DMS53 treated with DMSO at 0.1 percent for 48 hours (cell line): ENCODE data around the gene NDOR1.

Source experiments
- DNase-seq: peaks from one replicate; lab custom pipeline; 2025; ENCODE audit not compliant: unreplicated experiment; lab: John Stamatoyannopoulos, UW

Gene NDOR1

DNA sequence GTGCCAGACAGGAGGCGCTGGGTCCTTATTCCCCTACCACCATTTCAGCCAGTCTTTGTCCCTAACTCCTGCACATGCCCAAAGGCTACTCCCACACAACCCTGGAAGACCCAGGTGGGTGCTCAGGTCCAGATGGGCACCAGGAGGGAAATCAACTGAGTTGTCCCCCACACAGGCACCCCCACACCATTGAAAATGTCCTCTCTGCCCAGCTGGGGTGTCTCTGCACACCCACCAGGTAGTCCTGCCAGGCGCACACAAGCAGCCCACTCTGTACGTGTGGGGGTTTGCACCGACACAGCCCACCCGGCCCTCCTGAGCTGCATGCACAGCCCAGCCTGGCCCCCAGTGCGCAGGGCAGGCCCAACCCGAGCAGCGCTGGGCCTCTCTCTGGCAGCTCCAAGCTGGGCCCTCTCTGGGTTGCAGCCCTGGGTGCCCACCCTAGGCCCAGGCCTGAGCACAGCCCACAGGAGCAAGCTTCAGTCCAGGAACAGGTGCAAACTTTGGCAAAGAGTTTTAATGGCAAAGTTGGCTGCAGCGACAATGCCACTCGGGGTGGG is 14.3 kb downstream of the NDOR1 start:
- no peak for DNase-seq

DNA sequence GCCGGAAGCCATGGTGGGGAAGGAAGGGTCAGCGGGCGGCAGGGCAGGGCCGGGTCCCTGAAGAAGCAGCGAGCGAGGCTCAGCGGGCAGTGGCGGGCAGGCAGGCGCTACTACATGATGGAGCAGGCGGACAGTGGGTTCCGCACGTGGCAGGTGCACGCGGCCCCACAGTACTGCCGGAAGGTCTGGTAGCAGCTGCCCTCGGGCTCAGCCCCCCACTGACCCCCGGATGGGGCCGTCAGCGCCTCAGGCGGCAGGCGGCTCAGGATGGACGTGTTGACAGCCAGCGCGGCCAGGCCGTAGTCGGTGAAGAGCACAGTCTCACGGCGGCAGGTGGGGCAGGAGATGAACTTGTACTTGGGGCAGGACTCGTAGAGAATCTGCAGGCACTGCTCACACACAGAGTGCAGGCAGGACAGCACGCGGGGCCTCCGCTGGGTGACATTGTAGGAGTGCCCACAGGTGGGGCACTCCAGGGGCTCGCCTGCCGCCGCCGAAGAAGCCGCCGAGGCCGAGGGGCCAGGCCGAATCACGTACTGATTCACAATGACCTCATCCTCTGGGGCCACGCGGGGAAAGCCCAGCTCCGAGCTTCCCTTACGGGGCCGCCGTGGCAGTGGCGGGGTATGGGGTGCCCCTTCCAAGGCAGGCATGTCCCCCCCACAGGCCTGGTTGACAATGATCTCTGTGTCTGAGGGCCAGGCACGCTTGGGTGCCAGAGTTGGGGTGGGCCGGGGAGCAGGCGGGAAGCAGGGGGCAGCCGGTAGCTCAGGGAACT is 15.0 kb downstream of the NDOR1 start:
- no peak for DNase-seq

DNA sequence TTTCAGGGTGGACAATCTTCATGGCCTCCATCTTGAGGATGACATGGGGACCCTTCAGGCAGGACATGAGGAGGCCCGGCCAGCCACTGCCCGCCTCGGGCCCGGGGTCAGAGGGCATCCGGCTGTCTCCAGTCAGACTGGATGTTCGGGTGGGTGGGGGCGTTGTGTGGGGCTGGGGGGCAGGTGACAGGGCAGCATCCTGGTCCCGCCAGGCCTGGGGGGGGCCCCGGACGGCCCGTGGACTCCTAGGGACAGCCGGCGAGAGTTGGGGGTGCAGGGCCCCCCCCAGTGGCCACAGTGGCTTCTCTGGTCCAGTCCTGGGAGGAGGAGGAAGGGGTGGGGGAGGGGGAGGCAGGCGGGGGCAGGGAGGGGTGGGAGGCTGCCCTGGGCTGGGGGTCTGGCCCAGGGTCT is 15.6 kb downstream of the NDOR1 start:
- DNase-seq: no peak

DNA sequence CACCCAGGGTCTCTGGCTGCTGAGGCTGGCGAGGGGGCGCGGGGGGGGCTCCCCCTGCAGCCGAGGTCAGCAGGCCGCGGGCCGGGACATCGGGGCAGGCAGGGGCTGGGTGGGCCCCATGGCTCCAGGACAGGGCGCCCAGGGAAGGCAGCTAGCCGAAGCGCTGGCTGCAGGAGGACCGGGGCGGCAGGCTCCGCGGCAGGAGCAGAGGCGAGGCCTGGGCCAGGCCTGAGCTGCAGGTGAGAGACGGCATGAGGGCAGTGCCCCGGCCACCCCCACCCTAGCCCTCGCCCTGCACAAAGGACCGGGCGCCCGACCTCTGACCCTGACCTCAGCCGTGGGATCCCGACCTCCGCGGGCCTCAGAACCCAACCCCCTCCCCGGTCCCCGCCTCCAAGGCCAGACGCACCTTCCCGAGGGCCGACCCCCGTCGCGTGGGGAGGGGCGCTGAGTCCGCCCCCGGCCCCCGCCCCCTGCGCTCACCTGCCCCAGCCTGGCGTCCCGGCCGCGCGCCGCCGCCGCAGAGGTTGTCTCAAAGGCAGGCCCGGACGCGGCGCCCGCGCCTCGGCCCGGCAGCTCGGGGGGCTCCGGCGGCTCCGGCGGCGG is 16.1 kb downstream of the NDOR1 start:
- no peak for DNase-seq

DNA sequence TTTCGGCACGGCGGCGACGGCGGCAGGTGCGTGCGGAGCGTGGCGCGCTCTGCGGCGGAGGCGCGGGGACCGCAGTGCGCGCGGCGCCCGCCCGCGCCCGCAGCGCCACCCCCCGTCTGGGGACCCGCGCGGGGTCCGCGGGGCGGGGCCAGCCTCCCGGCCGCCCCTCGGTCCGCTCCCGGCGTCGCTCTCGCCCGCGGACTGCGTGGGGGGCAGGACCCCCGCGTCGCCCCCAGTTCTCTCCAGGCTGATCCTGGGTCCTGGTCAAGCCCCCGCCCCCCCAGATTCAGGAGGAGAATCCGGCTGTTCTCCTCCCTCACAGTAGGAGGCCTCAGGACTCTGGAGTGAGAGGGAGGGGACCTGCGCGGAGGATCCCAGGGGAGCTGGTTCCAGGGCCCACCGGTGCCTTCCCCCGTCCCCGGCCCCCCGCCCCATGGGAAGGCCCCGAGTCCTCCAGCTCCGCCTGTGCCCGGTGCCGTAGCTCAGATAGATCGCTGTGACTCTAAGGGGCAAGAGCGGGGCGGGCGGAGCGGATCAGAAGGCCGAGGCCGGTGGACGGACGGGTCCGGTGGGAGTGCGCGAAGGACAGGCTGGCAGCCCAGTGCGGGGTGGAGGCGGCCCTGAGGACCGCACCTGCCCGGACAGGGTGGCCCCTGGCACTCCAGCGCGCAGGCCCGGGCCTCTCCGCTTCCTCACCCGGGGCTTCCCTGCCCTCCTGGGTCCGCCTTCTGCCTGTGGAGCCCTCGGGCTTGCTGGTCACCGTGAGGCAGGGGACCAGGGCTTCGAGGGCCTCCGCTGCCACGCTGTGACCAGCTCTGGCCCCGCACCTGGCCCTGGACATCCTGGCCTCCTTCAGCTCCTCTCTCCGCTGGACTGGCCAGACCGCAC is 16.9 kb downstream of the NDOR1 start, which contains the start of gene RNF208:
TSS of gene RNF208 (minus strand) at position 51 of the 888 bp plus-strand sequence. CDS start 1,028 bp downstream, outside the sequence.
- DNase-seq: peak; percentile 25

DNA sequence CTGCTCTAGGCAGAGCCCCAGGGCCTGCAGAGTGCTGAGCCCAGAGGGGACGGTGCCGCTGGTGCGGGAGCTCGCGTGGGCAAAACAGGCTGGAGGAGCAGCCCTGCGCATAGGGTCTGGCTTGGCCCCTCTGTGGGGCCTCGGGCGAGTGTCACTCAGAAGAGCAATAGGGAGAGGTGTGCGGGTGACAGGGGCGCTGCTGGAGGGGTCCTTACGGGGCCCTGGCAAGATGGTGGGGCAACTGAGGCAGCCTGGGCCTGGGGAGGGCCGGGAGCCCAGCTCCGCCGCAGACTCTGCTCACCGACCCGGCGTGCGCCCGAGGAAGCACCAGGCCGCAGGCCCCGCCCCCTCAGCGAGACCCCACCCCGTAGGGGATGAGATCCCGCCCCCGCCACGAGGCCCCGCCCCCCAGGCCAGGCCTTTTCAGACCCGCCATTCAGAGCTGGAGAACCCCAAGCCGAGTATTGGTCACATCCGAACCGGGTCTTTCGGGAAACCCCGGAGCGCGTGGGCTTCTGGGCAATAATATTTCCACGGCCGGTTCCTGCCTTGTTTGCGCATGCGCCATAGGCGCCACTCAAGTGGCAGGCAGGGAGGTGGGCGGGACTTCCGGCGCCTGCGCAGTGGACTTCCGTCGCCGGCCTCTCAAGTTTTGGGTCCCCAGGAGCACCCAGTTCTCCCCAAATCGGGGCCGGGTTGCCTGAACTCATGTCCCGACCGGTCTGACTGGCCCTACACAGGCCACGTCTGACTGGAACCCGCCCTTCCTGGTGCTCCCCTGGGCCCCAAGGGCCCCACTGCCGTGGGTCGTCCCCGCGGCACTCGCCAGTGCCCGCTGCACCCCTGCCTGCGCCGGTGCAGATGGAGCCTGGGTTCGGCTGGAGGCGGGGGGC is 17.8 kb downstream of the NDOR1 start:
- DNase-seq: peak; percentile 93

DNA sequence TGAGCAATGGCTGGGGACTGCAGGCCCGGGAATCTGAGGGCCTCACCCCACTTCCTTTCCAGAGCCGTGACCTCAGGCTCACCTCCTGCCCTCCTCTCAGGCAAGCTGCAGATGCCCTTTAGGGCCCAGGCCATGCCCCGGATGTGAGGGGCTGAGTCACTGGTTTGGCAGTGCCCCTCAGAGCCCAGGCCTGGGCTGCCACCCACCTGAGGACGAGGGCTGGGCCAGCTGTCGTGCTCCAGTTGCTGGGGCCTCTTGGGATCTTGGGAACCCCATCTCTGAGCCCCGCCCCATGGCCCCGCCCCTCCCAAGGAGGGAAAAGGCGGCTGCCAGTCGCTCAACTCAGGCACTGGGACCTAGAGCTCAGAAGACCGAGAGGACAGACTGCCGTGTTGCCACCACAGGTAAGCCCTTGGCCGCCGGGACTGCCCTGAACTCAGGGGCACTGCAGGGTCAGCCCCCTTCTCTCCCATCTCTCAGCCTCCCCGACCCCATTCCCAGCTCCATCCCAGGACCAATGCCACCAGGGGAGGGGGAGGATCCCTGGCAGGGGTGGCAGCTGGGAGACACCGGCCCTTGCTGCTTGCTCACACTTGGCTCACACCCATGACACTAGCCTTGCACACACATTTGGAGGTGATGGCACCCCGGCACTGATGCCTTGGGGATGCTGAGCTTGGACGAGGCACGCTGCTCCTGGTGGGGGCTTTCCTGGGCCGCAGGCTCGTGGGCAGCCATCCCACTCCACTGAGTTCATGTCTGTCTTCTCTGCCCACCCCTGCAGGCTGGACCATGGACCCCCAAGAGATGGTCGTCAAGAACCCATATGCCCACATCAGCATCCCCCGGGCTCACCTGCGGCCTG is 19.6 kb downstream of the NDOR1 start, which contains the start of gene CYSRT1:
TSS of gene CYSRT1 (plus strand) at position 345 of the 865 bp plus-strand sequence. CDS start at position 793, 448 bp downstream.
- DNase-seq: no peak

DNA sequence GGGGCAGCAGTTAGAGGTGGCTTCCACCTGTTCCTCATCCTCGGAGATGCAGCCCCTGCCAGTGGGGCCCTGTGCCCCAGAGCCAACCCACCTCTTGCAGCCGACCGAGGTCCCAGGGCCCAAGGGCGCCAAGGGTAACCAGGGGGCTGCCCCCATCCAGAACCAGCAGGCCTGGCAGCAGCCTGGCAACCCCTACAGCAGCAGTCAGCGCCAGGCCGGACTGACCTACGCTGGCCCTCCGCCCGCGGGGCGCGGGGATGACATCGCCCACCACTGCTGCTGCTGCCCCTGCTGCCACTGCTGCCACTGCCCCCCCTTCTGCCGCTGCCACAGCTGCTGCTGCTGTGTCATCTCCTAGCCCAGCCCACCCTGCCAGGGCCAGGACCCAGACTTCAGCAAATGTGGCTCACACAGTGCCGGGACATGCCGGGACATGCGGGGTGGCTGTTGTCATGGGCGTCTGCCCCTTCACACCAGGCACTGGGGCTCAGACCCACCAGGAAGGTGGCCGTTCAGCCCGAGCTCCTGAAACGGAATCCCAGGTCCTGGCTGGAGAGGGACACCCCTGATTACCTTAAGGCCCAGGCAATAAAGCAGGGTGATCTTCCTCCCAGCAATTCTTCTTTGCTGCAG is 20.3 kb downstream of the NDOR1 start:
- DNase-seq: no peak

DNA sequence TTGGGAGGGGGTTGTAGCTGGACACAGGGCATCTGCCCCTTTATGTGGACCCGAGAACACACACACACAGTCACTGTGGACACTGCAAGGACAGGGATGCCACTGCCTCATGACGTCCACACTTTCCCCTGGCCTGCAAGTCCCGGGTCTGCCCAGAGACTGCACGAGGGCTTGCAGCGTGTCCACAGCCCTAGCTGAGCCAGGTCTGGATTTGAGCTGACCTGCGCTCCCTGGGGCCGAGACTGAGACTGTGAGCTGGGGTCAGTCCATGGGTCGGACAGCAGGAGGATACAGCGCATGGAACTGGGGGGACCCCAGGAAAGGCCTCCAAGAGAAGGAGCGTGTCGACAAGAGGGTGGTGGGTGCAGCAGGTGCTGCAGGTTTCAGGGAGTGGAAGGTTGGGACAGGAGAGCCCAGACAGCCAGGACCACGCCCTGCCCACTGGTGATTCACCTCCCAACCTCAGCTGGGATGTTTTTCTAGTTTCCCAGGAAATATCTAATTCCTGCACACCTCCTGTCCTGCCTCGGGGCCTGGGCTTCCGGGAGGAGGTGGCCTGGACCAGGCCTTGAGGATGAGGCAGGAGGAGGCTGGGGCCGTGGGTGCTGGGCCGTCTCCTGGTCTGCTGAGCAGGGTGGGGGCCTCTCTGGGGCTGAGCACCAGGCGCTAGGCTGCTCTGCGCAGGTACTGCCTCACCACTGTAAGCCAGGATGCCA is 21.0 kb downstream of the NDOR1 start:
- DNase-seq: no peak

DNA sequence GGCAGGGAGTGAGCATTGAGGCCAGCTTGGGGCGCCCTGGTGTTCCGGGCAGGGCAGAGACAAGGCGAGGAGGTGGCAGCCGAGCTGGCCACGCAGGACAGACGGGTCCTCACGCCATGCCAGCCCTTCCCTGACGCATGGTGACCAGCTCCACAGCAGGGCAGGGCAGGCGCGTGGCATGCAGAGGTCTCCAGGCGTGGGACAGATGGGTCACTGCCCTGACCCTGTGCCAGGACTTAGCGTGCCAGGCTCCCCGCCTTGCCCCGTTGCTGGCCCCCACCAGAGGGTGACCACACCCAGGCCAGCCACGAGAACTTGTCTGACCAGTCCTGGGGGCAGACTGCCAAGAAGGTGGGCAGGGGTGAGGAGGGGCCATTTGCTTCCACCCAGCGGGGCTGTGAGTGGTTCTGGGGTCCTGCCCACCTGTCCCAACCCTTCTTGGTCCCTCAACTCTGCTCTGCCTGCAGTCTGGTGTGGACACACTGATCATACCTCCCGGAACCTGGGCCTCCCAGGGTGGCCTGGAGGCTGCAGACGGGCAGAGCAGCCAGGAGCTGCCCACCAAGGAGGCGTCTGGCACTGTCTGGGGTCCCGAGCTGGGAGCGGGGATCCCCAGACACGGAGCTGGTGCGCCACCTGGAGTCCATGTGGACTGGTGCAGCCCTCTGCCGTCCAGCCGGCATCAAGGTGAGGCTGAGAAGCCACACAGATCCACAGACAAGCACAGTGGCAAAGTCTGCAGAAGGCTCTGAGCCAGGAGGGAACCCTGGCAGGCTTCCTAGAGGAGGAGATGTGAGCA is 21.8 kb downstream of the NDOR1 start, which contains the start of gene RNF224:
TSS of gene RNF224 (plus strand) at position 449 of the 799 bp plus-strand sequence. CDS start 834 bp downstream, outside the sequence.
- peak; percentile 79 for DNase-seq

DNA sequence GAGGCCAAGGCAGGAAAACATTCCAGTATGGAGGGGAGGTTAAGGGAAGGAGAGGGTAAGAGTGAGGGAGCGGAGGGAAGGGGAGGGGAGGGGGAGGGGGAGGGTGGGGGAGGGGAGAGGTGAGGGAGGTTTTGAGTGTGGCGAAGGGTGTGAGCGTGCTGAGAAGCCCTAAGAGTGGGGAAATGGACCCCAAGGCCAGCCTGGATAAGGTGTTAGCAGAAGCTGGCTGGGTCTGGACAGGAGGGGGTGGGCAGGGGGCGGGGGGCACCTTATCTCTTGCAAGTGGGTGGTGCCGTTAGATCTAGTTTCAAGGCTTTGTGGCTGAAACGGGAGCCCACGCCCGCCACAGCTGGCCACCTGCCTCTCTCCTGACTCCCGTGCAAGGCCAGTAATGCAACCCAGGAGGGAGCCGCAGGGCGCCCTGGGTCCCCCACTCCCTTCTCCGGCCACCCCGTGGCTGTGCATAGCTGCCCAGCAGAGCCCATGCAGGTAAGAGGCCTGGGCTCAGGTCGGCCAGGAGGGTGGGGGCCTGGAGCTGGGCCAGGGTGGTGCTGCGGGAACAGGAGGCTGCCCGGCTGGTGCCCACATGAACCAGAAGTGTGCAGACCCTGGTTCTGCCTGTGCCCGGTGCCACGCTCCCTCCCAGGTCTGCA is 22.5 kb downstream of the NDOR1 start:
- DNase-seq: no peak

DNA sequence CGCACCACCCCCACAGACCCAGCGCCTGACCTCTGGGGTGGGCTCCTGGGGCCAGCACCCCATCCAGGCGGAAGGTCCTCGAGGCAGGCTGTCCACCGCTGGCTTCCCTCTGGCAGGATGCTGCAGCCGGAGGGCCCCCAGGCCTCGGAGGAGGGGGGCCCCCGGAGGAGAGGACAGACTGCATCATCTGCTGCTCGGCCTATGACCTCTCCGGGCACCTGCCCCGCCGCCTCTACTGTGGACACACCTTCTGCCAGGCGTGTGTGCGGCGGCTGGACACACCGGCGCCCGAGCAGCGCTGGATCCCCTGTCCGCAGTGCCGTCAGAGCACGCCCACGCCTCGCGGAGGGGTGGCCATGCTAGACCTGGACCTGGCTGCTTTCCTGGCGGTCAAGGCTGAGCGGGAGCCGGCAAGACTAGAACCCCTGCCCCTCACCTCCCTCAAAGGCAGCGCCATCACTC is 23.0 kb downstream of the NDOR1 start:
- no peak for DNase-seq

DNA sequence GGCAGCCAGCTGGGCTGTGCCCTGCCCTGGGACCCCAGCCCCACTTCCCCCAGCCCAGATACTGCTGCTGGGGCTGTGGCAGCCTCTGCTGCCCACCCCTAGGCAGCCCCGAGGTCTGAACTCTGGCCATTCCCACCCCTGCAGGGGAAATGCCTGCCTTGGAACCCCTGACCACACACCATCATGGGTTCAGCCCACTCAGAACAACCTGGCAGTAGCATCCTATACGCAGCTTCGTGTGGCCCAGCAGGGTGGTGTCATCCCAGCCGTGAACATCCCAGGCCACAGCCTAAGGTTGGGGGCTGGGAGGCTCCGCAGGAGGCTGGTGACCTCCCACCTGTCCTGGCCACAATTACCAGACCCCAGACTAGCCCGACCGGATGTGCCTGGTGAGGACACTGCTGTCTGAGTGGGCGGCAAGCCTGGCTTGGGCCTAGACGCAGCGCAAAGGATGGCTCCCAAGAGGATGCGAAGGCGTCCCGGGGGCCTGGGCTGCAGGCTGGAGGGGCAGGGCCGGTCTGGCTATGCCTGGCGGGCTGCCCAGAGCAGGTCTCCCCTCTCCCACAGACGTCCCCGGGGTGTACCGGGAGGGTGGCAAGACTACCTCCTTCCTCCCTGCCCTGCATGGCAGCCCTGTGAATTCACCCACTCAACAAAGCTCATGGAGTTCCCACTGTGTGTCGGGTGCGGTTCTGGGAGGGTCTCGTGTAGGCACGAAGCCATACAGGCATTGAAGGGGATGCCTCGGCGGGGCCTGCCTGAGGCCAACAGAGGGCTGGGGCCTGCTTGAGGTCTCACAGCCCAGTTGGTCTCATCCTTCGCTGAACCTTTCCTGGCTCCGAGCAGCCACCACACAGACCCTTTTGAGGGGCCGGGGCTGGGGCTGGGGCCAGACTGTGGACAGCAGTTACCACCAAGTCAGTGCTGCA is 23.7 kb downstream of the NDOR1 start:
- DNase-seq: no peak

DNA sequence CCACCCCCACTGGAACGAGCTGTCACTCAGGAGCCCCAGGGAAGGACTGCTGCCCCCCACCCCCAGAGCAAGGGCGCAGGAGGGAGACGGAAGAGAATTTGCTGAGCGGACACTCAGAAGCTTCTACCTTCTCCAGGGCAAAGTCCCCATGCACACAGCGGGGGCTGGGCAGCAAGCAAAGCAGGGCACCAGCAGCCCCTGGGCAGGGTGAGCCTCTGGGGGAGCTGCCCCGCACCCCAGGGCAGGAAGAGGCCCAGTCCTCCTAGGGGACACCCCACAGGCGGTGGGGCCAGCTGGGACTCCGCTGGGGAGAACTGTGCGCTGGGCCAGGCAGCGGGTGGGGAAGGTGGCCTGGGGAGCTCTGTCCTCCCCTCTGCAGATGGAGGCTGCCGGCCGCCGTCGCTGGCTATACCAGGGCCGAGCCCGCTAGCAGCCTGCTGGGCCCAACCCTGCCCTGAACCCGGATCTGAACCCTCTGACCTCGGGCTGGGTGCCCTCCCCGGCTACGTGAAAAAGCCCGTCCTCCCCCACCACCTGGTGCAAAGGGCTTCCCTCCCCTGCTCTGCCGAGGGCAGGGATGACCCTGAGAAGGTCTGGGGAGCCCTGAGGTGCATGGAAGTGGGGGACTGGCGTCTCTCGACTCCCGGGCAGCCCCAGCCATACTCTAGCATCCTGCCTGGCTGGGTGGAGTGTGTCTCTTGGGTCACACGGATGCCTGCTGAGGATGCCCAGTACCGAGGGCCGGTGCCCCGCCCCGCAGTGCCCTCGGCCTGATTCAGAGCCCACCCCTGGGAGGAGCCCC is 24.6 kb downstream of the NDOR1 start:
- DNase-seq: no peak
